Hematopoietic multipotent progenitor cell treated with erythropoietin and hydrocortisone succinate and interleukin-3 and kit ligand, for 17 days (in vitro differentiated cells): Measurements from ENCODE around the gene IFNGR2.
"Not testable (repeated sequence)": the region's sequence is repeated elsewhere in the genome, so short reads cannot be mapped to it uniquely, and the experiment has no call there.

Experiments used
- DNase-seq: peaks from one replicate; pipeline ENCODE4 v3.0.0-alpha.2; 2015; ENCODE audit warnings: low spot score

The IFNGR2 gene

GRCh38 chr21:33402001-33402979, 923 bp upstream of the IFNGR2 start:
- DNase-seq: no peak

GRCh38 chr21:33403786-33404585, 773 bp downstream of the IFNGR2 start:
- DNase-seq: no peak

DNA sequence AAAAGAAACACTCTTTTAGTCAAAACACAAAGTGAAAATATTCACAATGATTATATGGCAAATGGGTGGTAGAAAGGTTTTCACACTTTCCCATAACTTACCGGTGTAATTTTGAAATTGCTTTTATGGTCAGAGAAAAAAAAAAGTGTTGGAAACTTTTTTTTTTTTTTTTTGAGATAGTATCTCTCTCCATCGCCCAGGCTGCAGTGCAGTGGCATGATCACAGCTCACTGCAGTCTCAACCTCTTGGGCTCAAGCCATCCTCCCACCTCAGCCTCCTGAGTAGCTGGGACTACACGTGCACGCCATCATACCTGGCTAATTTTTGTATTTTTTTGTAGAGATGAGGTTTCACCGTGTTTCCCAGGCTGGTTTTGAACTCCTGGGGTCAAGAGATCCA, 3.3 kb downstream of the IFNGR2 start:
- DNase-seq: no peak

- no peak for DNase-seq
Measured at GRCh38 chr21:33411949-33412430, 8.8 kb downstream of the IFNGR2 start.

DNA sequence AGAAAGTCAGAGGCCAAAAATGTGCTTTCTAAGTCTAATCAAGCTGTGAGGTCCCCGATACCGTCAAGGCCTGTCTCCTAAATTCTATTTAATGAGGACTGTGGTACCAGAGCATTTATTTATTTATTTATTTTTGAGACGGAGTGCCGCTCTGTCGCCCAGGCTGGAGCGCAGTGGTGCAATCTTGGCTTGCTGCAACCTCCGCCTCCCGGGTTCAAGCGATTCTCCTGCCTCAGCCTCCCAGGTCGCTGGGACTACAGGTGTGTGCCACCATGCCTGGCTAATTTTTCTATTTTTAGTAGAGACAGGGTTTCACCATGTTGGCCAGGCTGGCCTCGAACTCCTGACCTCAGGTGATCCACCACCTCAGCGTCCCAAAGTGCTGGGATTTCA, 9.2 kb downstream of the IFNGR2 start:
- not testable (repeated sequence) for DNase-seq

DNA sequence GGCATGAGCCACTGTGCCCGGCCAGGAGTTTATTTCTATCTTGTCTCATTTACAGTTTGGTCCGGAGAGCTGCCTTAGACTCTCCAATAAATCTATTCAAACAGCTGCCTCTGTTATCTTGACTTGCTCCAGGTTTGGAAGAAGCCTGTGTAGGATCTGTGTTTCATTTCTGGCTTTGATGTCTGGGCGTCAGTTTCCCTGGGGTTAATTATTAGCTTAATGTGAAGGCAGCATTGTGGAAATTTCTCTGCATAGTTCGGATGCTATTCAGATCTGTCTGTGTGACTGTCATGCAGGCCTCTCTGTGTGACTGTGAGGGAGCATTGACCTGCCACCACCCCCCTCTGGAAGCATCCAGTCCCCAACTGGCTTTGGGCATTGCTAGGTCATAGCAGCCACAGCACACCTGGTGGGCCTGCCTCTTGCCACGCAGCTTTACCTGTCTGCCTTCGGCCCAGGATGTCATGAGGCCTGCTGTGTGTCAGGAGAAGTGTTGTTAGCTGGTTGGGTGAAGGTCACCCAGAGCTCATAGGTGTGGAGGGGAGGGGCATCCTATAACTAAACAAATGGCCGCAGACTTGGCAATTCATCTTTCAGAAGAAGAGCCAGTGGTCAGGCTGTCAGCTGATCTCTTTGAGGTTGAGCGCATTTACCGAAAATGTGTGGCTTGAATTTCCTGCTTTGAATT, 9.8 kb downstream of the IFNGR2 start:
- no peak for DNase-seq

DNA sequence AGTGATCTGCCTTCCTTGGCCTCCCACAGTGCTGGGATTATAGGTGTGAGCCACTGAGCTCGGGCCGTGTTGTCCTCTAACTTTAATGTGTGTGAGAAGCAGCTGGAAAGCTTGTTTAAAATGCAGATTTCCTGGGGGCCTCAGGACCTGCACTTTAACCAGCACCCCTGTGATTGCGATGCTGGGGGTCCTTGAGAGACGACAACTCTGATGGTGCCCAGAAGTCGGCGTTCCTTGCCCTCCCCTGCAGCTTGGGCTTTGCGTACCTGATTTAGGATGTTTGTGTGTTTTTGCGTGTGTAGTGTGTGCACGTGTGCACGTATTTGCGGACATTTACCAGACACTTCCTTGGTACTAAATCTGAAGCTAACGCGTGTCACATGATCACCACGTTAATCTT, 10.9 kb downstream of the IFNGR2 start:
- no peak for DNase-seq

DNA sequence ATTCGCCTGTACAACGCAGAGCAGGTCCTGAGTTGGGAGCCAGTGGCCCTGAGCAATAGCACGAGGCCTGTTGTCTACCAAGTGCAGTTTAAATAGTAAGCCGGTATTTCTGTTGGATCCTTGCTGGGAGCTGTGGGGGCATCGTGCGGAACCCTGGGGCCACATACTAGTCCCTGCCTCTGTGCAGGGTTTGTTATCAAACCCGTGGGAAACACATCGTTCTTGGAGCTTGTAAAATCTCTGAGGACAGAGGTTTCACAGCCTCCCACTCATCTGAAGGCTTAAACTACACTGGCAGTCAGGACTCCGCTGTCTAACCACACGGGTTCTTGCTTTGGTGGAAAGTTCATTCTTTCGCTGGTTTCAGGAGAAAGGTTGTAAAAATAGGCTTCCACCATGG, 11.7 kb downstream of the IFNGR2 start:
- DNase-seq: no peak

GRCh38 chr21:33418691-33419090, 15.5 kb downstream of the IFNGR2 start:
- no peak for DNase-seq

DNA sequence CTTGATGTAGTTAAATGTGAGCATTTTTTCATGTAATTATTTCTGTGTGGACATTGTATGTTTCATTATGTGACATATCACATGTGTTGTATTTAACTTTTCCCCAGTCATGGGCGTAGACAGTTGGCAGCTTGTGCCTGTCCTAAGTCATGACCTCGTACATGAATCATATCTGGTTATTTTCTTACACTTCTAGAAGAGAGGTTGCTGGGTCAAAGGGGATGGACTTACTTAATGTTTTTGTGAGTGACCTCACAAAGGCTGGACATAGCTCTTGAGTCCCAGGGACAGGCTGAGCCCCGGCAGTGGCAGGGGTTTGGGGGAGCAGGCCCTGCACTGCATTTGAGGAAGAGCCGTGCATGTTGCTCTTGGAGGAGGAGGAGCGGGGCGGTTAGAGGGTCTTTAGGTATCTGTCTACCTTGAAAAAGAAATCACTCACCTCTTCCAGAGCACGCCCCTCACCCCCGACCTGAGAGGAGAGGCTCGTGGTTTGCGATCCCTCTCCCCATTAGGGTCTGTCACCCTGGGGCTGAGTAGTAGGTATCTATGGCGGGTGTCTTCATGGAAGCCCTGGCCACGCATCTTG, 16.4 kb downstream of the IFNGR2 start:
- DNase-seq: no peak

GRCh38 chr21:33421713-33422393, 18.6 kb downstream of the IFNGR2 start:
- no peak for DNase-seq

- no peak for DNase-seq
Measured at GRCh38 chr21:33424214-33424613, 21.0 kb downstream of the IFNGR2 start.

DNA sequence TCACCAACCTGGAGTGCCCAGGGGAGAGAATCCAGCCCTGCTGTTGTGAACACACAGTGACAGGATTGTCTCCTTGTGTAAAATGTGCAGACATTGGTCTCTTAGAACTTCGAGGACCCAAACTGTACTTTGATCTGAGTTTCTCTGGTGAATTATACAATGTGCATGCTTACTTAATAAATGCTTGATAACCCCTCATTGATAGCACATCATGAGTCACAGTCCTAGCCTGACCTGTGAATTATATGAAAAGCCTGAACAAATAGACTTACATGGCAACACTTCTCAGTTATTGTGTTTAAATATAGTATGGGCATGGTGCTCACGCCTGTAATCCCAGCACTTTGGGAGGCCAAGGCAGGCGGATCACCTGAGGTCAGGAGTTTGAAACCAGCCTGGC, 22.6 kb downstream of the IFNGR2 start:
- no peak for DNase-seq

DNA sequence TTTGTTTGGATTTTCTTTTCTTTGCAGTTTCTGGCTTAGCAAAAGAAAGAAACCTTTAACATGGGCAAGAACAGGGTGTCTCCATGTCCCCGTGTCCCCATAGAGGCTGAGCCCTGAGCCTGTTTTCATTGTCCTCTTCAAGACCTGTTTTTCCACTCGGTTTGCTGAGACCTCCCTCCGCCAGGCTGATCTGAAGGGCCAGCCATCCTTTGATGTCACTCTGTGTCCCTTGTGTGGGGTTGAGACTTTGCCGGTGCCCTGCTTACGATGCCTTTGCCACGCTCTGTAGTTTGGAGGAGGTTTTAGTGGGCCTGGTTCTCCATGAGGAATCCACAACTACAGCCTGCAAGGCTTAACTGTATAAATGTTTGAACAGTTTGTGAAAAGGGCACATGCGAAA, 23.8 kb downstream of the IFNGR2 start:
- DNase-seq: no peak

- DNase-seq: no peak
Measured at GRCh38 chr21:33428669-33429068, 25.5 kb downstream of the IFNGR2 start.

GRCh38 chr21:33430858-33431257, 27.6 kb downstream of the IFNGR2 start:
- DNase-seq: no peak

DNA sequence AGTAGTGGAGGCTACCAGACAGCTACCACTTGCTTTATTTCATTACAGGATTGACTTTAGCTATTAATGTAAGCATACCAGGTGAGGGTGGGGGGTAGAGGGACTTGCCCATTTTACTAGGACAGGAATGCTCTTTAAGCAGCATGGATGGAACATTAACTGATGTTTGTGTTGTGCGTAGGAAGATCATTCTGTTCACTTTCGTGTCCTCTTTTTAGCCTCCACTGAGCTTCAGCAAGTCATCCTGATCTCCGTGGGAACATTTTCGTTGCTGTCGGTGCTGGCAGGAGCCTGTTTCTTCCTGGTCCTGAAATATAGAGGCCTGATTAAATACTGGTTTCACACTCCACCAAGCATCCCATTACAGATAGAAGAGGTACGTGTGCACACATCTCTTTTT, 29.3 kb downstream of the IFNGR2 start:
- no peak for DNase-seq

- no peak for DNase-seq
Measured at GRCh38 chr21:33433001-33433400, 29.8 kb downstream of the IFNGR2 start.

DNA sequence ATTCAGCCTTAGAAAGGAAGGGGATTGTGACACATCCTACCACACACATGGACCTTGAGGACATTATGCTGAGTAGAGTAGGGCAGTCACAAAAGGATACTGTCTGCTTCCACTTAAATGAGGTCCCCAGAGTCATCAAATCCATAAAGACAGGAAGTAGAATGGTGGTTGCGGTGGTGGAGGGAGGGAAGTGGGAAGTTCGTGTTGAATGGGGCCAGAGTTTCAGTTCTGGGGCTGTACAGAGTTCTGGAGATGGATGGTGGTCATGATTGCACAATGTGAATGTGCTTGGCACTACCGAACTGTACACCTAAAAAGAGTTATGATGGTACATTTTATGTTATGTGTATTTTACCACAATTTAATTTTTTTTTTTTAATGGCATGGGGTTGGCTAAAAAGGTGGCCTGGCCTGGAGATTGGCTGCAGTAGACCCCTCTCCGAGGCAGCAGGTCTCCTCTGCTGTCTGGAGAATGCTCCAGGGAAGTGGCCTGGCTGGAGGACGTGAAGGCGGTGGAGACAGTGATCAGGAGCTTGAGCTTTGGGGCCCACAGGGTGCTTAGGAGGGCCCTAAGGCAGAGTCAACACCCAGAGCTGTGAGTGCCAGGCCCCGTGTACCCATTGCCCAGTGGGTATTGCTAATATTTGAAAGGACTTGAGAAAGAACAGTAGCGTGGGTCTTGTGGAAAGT, 30.4 kb downstream of the IFNGR2 start:
- DNase-seq: no peak

DNA sequence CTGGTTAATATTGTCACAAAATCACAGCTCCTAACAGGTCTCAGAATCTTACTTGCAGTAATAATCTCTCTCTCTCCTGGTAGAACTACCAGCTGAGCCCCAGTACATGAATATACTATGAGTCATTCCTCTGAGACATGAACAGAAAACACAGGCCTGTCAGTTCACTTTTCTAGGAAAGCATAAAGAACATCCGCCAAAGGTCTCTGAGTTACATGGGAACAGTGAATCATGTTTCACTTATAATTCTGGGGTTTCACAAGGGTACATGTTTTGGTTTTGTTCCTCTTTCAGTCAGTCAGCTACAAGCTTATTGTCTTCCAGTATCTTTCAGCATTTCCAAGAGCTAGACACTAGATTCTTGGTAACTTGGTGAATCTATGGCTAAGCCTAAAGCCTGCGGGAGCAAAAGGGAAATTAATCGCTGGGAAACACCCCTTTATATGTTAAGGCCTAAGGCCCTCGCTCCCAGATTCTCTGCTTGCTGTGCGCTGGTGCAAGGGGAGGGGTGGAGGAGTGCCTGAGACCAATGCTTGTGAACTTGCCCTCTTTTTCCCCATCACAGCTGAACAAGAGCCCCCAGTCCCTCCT, 31.7 kb downstream of the IFNGR2 start:
- no peak for DNase-seq
